ENCODE results near the gene BACE1.
A peak's percentile ranks its signal among the peaks of the same experiment; 100 is the strongest.
"Not testable (repeated sequence)": the region's sequence is repeated elsewhere in the genome, so short reads cannot be mapped to it uniquely, and the experiment has no call there.

The BACE1 gene

GRCh38 chr11:117316197-117316961 is at the start of gene BACE1:
BACE1 (minus strand) TSS chr11:117316256; CDS start chr11:117315795, 461 bp downstream.
- peak; percentile 95 for DNase-seq

GRCh38 chr11:117361432-117361831 is 45.4 kb upstream of the BACE1 start:
- DNase-seq: no peak

GRCh38 chr11:117356126-117356890 is 40.3 kb upstream of the BACE1 start:
- no peak for DNase-seq

- DNase-seq: no peak
Measured at GRCh38 chr11:117354550-117354949, 38.5 kb upstream of the BACE1 start.

GRCh38 chr11:117345039-117345438 is 29.0 kb upstream of the BACE1 start:
- no peak for DNase-seq

GRCh38 chr11:117337076-117337475 is 21.0 kb upstream of the BACE1 start:
- no peak for DNase-seq

GRCh38 chr11:117335399-117335798 is 19.3 kb upstream of the BACE1 start:
- DNase-seq: no peak

GRCh38 chr11:117334896-117335295 is 18.8 kb upstream of the BACE1 start:
- DNase-seq: no peak

GRCh38 chr11:117333917-117334316 is 17.9 kb upstream of the BACE1 start:
- DNase-seq: no peak

GRCh38 chr11:117332843-117333242 is 16.8 kb upstream of the BACE1 start:
- DNase-seq: no peak

GRCh38 chr11:117328375-117329010 is 12.4 kb upstream of the BACE1 start:
- DNase-seq: no peak

- peak; percentile 97 for DNase-seq
Measured at GRCh38 chr11:117327567-117328374, 11.7 kb upstream of the BACE1 start, which contains the start of gene CEP164. CEP164 (plus strand) TSS chr11:117327854; CDS start chr11:117338587, 10,733 bp downstream.

GRCh38 chr11:117327255-117327566 is 11.2 kb upstream of the BACE1 start:
- not testable (repeated sequence) for DNase-seq

GRCh38 chr11:117319214-117319840 is 3.3 kb upstream of the BACE1 start:
- no peak for DNase-seq

- DNase-seq: no peak
Measured at GRCh38 chr11:117318738-117319137, 2.7 kb upstream of the BACE1 start.

GRCh38 chr11:117315285-117316196 is 515 bp downstream of the BACE1 start:
- DNase-seq: no peak

- DNase-seq: no peak
Measured at GRCh38 chr11:117314840-117315239, 1.2 kb downstream of the BACE1 start.

GRCh38 chr11:117313828-117314768 is 2.0 kb downstream of the BACE1 start:
- no peak for DNase-seq

GRCh38 chr11:117313091-117313490 is 3.0 kb downstream of the BACE1 start:
- DNase-seq: no peak

GRCh38 chr11:117309310-117309709 is 6.7 kb downstream of the BACE1 start:
- no peak for DNase-seq
